B cell (primary cell): ENCODE data around the gene MOB3C. TPM values are rescaled to one million over a fixed set of nuclear protein-coding genes. Genes with fewer than 3 reads are reported as not detected.

Experiments used
- ATAC-seq: fragments of 200-7000 bp; cut with Tn5 transposase; one replicate; pipeline ENCODE4 v1.10.0; 2021; ENCODE audit warnings: low read depth, mild to moderate bottlenecking, moderate number of reproducible peaks, moderate library complexity
- CTCF ChIA-PET: fragments of 350-600 bp; sonication (Branson Sonifier 250); formaldehyde crosslinking; loops from one replicate; lab custom pipeline; 2021; ENCODE audit warnings: antibody characterized with exemption, inconsistent platforms; lab: Charles Lee
- POLR2A ChIA-PET: fragments of 350-600 bp; sonication (Branson Sonifier 250); formaldehyde crosslinking; loops from one replicate; lab custom pipeline; 2021; ENCODE audit warnings: antibody characterized with exemption; lab: Charles Lee
- DNase-seq: peaks from one replicate; pipeline ENCODE4 v3.0.0; 2013
- H2AFZ ChIP-seq: 2 replicates; pipeline ENCODE4 v1.6.1; 2012; ENCODE audit warnings: mild to moderate bottlenecking, low read depth, low read length; ENCODE audit not compliant: insufficient read depth, poor library complexity, severe bottlenecking
- H3K27ac ChIP-seq, 2 donors: 1 replicate in 1 of 2; 2 replicates in 1 of 2; pipeline ENCODE4 v1.5.1; 2012 to 2013; ENCODE audit warnings: low read length in 2 of 2, mild to moderate bottlenecking in 2 of 2, moderate library complexity in 1 of 2
- H3K27me3 ChIP-seq, 4 experiments: fragments of 200-600 bp in 1 of 4; sonication (generic) in 1 of 4; replicated peaks in 1 of 4; 1 replicate in 2 of 4; 2 replicates in 2 of 4; pipeline versions ENCODE4 v1.6.1 to v1.7.0; 2013 to 2016; ENCODE audit warnings: low read length in 3 of 4, mild to moderate bottlenecking in 2 of 4, mixed read lengths in 1 of 4, moderate library complexity in 1 of 4; ENCODE audit not compliant: insufficient read depth in 4 of 4, control insufficient read depth in 3 of 4; ENCODE audit errors: control extremely low read depth in 1 of 4
- H3K36me3 ChIP-seq, 2 experiments: replicated peaks in 1 of 2; 1 replicate in 1 of 2; 2 replicates in 1 of 2; pipeline versions ENCODE4 v1.6.1 to v1.7.1; 2013; ENCODE audit warnings: low read length in 1 of 2; ENCODE audit not compliant: insufficient read depth in 2 of 2, control insufficient read depth in 1 of 2; ENCODE audit errors: control extremely low read depth in 1 of 2, extremely low read depth in 1 of 2
- H3K4me1 ChIP-seq, 2 donors: fragments of 200-600 bp in 1 of 2; sonication (generic) in 1 of 2; 1 replicate in 1 of 2; 2 replicates in 1 of 2; pipeline versions ENCODE4 v1.5.1 to v1.6.1; 2013 to 2017; ENCODE audit warnings: low read length in 2 of 2; ENCODE audit not compliant: control insufficient read depth in 2 of 2, insufficient read depth in 2 of 2
- H3K4me2 ChIP-seq: replicated peaks from 2 replicates; pipeline ENCODE3; 2012; ENCODE audit warnings: mild to moderate bottlenecking, low read depth, low read length; ENCODE audit not compliant: poor library complexity, severe bottlenecking
- H3K4me3 ChIP-seq, 5 experiments: fragments of 200-600 bp in 1 of 5; sonication (generic) in 1 of 5; 1 replicate in 3 of 5; 2 replicates in 2 of 5; pipeline versions ENCODE4 v1.5.1 to v1.7.0; 2011 to 2016; ENCODE audit warnings: low read length in 4 of 5, mild to moderate bottlenecking in 4 of 5, low read depth in 2 of 5, control low read depth in 1 of 5, moderate library complexity in 1 of 5; ENCODE audit not compliant: insufficient read depth in 1 of 5; ENCODE audit errors: control extremely low read depth in 1 of 5, extremely low read depth in 1 of 5
- H3K79me2 ChIP-seq: fragments of 200-600 bp; sonication (generic); one replicate; pipeline ENCODE4 v1.6.0; 2016; ENCODE audit warnings: low read length; ENCODE audit not compliant: control insufficient read depth, insufficient read depth
- H3K9ac ChIP-seq: fragments of 200-600 bp; sonication (generic); 2 replicates; pipeline ENCODE4 v1.6.1; 2017; ENCODE audit warnings: mild to moderate bottlenecking, low read length, moderate library complexity
- H3K9me3 ChIP-seq, 3 donors: one replicate each; pipeline versions ENCODE4 v1.6.1 to v1.7.1; 2013; ENCODE audit warnings: low read length in 2 of 3; ENCODE audit not compliant: control insufficient read depth in 2 of 3, insufficient read depth in 1 of 3; ENCODE audit errors: control extremely low read depth in 1 of 3
- H4K20me1 ChIP-seq: 2 replicates; pipeline ENCODE4 v1.6.0; 2012; ENCODE audit warnings: mild to moderate bottlenecking, low read length; ENCODE audit not compliant: insufficient read depth, control insufficient read depth, poor library complexity, severe bottlenecking
- H3K27ac Mint-ChIP-seq: one replicate; pipeline ENCODE4 v1.8.0; 2021; ENCODE audit warnings: mixed read lengths
- H3K27me3 Mint-ChIP-seq: one replicate; pipeline ENCODE4 v1.8.0; 2021; ENCODE audit warnings: mixed read lengths
- H3K4me1 Mint-ChIP-seq: one replicate; pipeline ENCODE4 v1.8.0; 2021; ENCODE audit warnings: mixed read lengths
- H3K4me3 Mint-ChIP-seq: one replicate; pipeline ENCODE4 v1.8.0; 2021; ENCODE audit warnings: mixed read lengths
- H3K9me3 Mint-ChIP-seq: one replicate; pipeline ENCODE4 v1.8.0; 2022; ENCODE audit warnings: mixed read lengths; ENCODE audit not compliant: insufficient read depth
- EZH2 ChIP-seq: IDR thresholded peaks from 2 replicates; pipeline ENCODE4 v1.6.1; 2012; ENCODE audit warnings: borderline replicate concordance, low read depth, mild to moderate bottlenecking, moderate library complexity, low read length; ENCODE audit not compliant: insufficient read depth, poor library complexity, severe bottlenecking
- WGBS: methylation state at CpG from one replicate; pipeline ENCODE4 v1.1.5; 2013; ENCODE audit warnings: missing lambda C conversion rate; ENCODE audit not compliant: insufficient coverage; 5-methylcytosine and 5-hydroxymethylcytosine counted together
- intact Hi-C: fragments of 100-400 bp; cut with micrococcal nuclease; formaldehyde crosslinking; loops from one replicate; pipeline ENCODE4 v1.10.0; 2022
- polyA plus RNA-seq: library from polyadenylated mRNA; depleted of rRNA; stranded (reverse); fragments of >200 nt; gene quantifications from 2 replicates; pipeline ENCODE4 v1.2.3, GENCODE V29; 2012
- total RNA-seq, 2 donors: library from RNA; stranded (reverse); fragments of 120-200 nt in 1 of 2; gene quantifications; 1 replicate in 1 of 2; 2 replicates in 1 of 2; pipeline versions ENCODE4 v1.2.3 to v1.2.4, GENCODE V29; 2013 to 2022
- TF ChIP-seq, protein P1 (sequence below): fragments of 200-600 bp; IDR thresholded peaks from one replicate; pipeline ENCODE4 v1.8.0; 2022; ENCODE audit warnings: antibody characterized with exemption, mild to moderate bottlenecking

MOB3C gene
- total and polyA plus RNA-seq, 2 donors (not counting 1 experiment from before 2014, with no cell fraction given): 18.9 to 19.2 TPM

DNA sequence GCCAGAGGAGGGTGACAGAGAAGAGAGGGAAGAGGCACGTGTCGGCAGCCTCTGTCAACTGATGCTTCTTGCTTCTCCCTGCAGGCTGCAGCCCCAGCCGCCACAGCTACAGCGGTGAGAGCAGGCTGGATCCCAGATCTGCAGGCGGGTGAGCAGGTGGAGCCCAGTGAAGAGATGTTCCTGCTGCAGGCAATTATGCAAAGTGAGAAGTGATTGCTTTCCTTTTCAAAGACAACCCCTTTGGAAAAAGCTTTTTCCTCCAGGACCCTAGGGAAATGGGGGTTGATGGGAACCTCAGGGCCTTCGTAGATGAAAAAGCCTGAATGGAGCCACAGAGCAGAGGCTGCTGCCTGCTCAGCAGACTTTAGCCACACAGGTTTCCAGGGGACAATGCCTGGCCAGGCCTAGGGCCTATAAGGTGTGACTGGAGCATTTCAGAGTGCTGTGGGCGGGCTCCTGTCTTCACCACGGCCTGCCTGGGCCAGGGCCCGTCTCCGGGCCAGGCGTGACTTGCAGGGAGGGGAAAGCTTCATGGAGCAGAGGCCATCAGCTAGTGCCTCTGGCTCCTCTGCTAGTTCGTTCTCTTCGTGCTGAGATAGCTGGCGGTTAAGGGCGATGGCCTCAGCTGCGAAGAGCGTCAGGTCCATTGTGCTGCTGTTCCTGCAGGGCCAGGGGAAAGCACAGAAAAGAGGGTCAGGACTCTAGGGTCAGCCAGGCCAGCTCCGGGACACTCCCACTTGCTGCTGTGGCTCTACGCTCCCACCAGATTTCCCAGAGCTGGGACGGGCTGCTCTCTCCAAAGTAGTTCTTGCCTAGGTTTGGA, 58.3 kb downstream of the MOB3C start:
- Histone ChIP-seq H3K4me3 (no peak overlapping the region), H3K79me2 (no peaks in the 10 kb centered on the region), H3K27me3 (no peaks in the 10 kb centered on the region), H3K27ac (no peak overlapping the region), H3K9ac (no peak overlapping the region), H3K9me3 (no peaks in the 10 kb centered on the region), H3K4me2 (no peak overlapping the region), H3K4me1 (no peaks in the 10 kb centered on the region), H2AFZ (no peak overlapping the region), H3K36me3 (peaks cover 0 to 25% of the 10 kb centered on the region in 2 experiments), H4K20me1 (no peaks in the 10 kb centered on the region)
- intact Hi-C loops: no loop called here
- Mint-ChIP-seq H3K4me3 (no peak overlapping the region), H3K27me3 (no peaks in the 10 kb centered on the region), H3K9me3 (no peaks in the 10 kb centered on the region), H3K4me1 (no peaks in the 10 kb centered on the region), H3K27ac (no peak overlapping the region)
- ChIA-PET POLR2A (no interaction called here), CTCF (interaction anchor here (1.2 kb wide), 1 partner anchor 25 kb away, joined by 5 read pairs; no protein-coding TSS in a partner anchor)
- DNase-seq (no peak), ATAC-seq (no peak)
- 97% methylated on average over 17 of the region's 20 CpGs for WGBS
- no peak for TF ChIP-seq EZH2
- TF ChIP-seq, protein P1, sequence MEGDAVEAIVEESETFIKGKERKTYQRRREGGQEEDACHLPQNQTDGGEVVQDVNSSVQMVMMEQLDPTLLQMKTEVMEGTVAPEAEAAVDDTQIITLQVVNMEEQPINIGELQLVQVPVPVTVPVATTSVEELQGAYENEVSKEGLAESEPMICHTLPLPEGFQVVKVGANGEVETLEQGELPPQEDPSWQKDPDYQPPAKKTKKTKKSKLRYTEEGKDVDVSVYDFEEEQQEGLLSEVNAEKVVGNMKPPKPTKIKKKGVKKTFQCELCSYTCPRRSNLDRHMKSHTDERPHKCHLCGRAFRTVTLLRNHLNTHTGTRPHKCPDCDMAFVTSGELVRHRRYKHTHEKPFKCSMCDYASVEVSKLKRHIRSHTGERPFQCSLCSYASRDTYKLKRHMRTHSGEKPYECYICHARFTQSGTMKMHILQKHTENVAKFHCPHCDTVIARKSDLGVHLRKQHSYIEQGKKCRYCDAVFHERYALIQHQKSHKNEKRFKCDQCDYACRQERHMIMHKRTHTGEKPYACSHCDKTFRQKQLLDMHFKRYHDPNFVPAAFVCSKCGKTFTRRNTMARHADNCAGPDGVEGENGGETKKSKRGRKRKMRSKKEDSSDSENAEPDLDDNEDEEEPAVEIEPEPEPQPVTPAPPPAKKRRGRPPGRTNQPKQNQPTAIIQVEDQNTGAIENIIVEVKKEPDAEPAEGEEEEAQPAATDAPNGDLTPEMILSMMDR: no peak

Other genes with a start within 250 kb of the MOB3C start
- gene FAAH, start 222.5 kb downstream of the MOB3C start, total RNA-seq: 5.6 and 10.0 TPM in 2 replicates
- gene FAAH, start 222.5 kb downstream of the MOB3C start, polyA plus RNA-seq: 6.8 and 9.6 TPM in 2 replicates
- gene DMBX1, start 127.0 kb downstream of the MOB3C start, total RNA-seq: not detected in 2 replicates
- gene DMBX1, start 127.0 kb downstream of the MOB3C start, polyA plus RNA-seq: not detected in 2 replicates
- not detected in 2 replicates for gene KNCN, start 65.2 kb downstream of the MOB3C start, total RNA-seq
- not detected in 2 replicates for gene KNCN, start 65.2 kb downstream of the MOB3C start, polyA plus RNA-seq
- 69.5 and 73.0 TPM in 2 replicates for gene MKNK1, start 12.5 kb downstream of the MOB3C start, total RNA-seq
- gene MKNK1, start 12.5 kb downstream of the MOB3C start, polyA plus RNA-seq: 51.0 and 71.2 TPM in 2 replicates
- 20.8 and 22.0 TPM in 2 replicates for gene ATPAF1, start 51.6 kb upstream of the MOB3C start, total RNA-seq
- gene ATPAF1, start 51.6 kb upstream of the MOB3C start, polyA plus RNA-seq: 12.5 and 18.3 TPM in 2 replicates
- not detected in 2 replicates for gene TEX38, start 55.0 kb upstream of the MOB3C start, total RNA-seq
- gene TEX38, start 55.0 kb upstream of the MOB3C start, polyA plus RNA-seq: not detected in 2 replicates
- gene EFCAB14, start 102.3 kb upstream of the MOB3C start, total RNA-seq: 90.0 and 98.8 TPM in 2 replicates
- gene EFCAB14, start 102.3 kb upstream of the MOB3C start, polyA plus RNA-seq: 20.3 and 22.8 TPM in 2 replicates
- gene CYP4B1, start 182.2 kb upstream of the MOB3C start, total RNA-seq: not detected in 2 replicates
- gene CYP4B1, start 182.2 kb upstream of the MOB3C start, polyA plus RNA-seq: not detected in 2 replicates